Calu3 (cell line): Measurements from ENCODE around the gene GTF2A1. TPM values are rescaled to one million over a fixed set of nuclear protein-coding genes. Genes with fewer than 3 reads are reported as not detected.

Source experiments
- BruUV-seq: library from RNA; stranded (reverse); fragments of 400-500 nt; replicated peaks from 2 replicates; lab custom pipeline; 2021; lab: Mats Ljungman, UMichigan
- CTCF ChIA-PET: fragments of 300-600 bp; sonication (Branson Sonifier 250); formaldehyde crosslinking; loops from one replicate; lab custom pipeline; 2022; ENCODE audit warnings: antibody characterized with exemption; lab: Charles Lee
- DNase-seq: peaks from one replicate; pipeline ENCODE4 v3.0.0; 2022
- H3K27ac Mint-ChIP-seq: one replicate; pipeline ENCODE4 v1.8.0; 2022; ENCODE audit warnings: mixed read lengths; ENCODE audit not compliant: unreplicated experiment
- H3K27me3 Mint-ChIP-seq: one replicate; pipeline ENCODE4 v1.8.0; 2022; ENCODE audit warnings: mixed read lengths; ENCODE audit not compliant: unreplicated experiment
- H3K36me3 Mint-ChIP-seq: one replicate; pipeline ENCODE4 v1.8.0; 2022; ENCODE audit warnings: mild to moderate bottlenecking, moderate library complexity, mixed read lengths; ENCODE audit not compliant: insufficient read depth, unreplicated experiment
- H3K4me1 Mint-ChIP-seq: one replicate; pipeline ENCODE4 v1.8.0; 2022; ENCODE audit warnings: mild to moderate bottlenecking, low read depth, mixed read lengths; ENCODE audit not compliant: unreplicated experiment
- H3K4me3 Mint-ChIP-seq: one replicate; pipeline ENCODE4 v1.8.0; 2022; ENCODE audit warnings: mild to moderate bottlenecking, low read depth, moderate library complexity, mixed read lengths; ENCODE audit not compliant: unreplicated experiment
- H3K9me3 Mint-ChIP-seq: one replicate; pipeline ENCODE4 v1.8.0; 2022; ENCODE audit warnings: low read depth, mixed read lengths; ENCODE audit not compliant: unreplicated experiment
- CTCF ChIP-seq: fragments of 200-600 bp; IDR thresholded peaks from one replicate; pipeline ENCODE4 v1.8.0; 2022; ENCODE audit warnings: antibody characterized with exemption; ENCODE audit not compliant: unreplicated experiment
- intact Hi-C: fragments of 100-400 bp; cut with micrococcal nuclease; formaldehyde crosslinking; loops from one replicate; pipeline ENCODE4 v1.10.0; 2022; ENCODE audit not compliant: unreplicated experiment
- total RNA-seq: library from RNA; stranded (reverse); gene quantifications from 2 replicates; pipeline ENCODE4 v1.2.3, GENCODE V29; 2022

The GTF2A1 gene
- total RNA-seq, 1 experiment from 2014 or later: 45.6 TPM

- Mint-ChIP-seq H3K27ac (no peak overlapping the region), H3K36me3 (peaks cover 8% of the 10 kb centered on the region), H3K27me3 (no peaks in the 10 kb centered on the region), H3K4me1 (no peaks in the 10 kb centered on the region), H3K9me3 (no peaks in the 10 kb centered on the region), H3K4me3 (no peak overlapping the region)
- BruUV-seq: no TSS peak
- CTCF ChIA-PET: no interaction called here
- no peak for TF ChIP-seq CTCF
- intact Hi-C loops: no loop called here
- DNase-seq: no peak
Measured at GRCh38 chr14:81205639-81206038, 15.1 kb downstream of the GTF2A1 start.

- CTCF ChIA-PET: no interaction called here
- H3K4me3 Mint-ChIP-seq: no peak overlapping the region
- TF ChIP-seq CTCF: no peak
- peaks cover 20% of the 10 kb centered on the region for H3K36me3 Mint-ChIP-seq
- no peak overlapping the region for H3K27ac Mint-ChIP-seq
- no peaks in the 10 kb centered on the region for H3K27me3 Mint-ChIP-seq
- DNase-seq: no peak
- intact Hi-C loops: loop anchor here (2.0 kb wide), 1 partner anchor 19 kb away; no protein-coding TSS in a partner anchor
- no peaks in the 10 kb centered on the region for H3K9me3 Mint-ChIP-seq
- BruUV-seq: no TSS peak
- H3K4me1 Mint-ChIP-seq: peaks cover 10% of the 10 kb centered on the region
Measured at GRCh38 chr14:81200054-81200453, 20.7 kb downstream of the GTF2A1 start.

GRCh38 chr14:81199084-81199483 is 21.7 kb downstream of the GTF2A1 start:
- CTCF ChIA-PET: no interaction called here
- Mint-ChIP-seq H3K9me3 (no peaks in the 10 kb centered on the region), H3K4me1 (peaks cover 10% of the 10 kb centered on the region), H3K27ac (no peak overlapping the region), H3K4me3 (no peak overlapping the region), H3K36me3 (peaks cover 29% of the 10 kb centered on the region), H3K27me3 (no peaks in the 10 kb centered on the region)
- no TSS peak for BruUV-seq
- TF ChIP-seq CTCF: no peak
- intact Hi-C loops: no loop called here
- DNase-seq: no peak

GRCh38 chr14:81198651-81199050 is 22.1 kb downstream of the GTF2A1 start:
- Mint-ChIP-seq H3K27ac (no peak overlapping the region), H3K4me3 (no peak overlapping the region), H3K36me3 (peaks cover 30% of the 10 kb centered on the region), H3K27me3 (no peaks in the 10 kb centered on the region), H3K4me1 (peaks cover 10% of the 10 kb centered on the region), H3K9me3 (no peaks in the 10 kb centered on the region)
- DNase-seq: no peak
- no TSS peak for BruUV-seq
- no peak for TF ChIP-seq CTCF
- CTCF ChIA-PET: no interaction called here
- intact Hi-C loops: no loop called here
